GM10248 (cell line): ENCODE data around the gene ZIC4.

ENCODE experiments used
- CTCF ChIA-PET: fragments of 300-600 bp; sonication (Branson Sonifier 250); formaldehyde crosslinking; extraction: SDS; loops from one replicate; lab custom pipeline; 2021; ENCODE audit warnings: antibody characterized with exemption; lab: Yijun Ruan, JAX
- POLR2A ChIA-PET: fragments of 350-650 bp; sonication (Branson Sonifier 250); formaldehyde crosslinking; extraction: SDS; loops from one replicate; lab custom pipeline; 2020; ENCODE audit warnings: antibody characterized with exemption; lab: Yijun Ruan, JAX
- DNase-seq: peaks from one replicate; pipeline ENCODE4 v3.0.0; 2012; ENCODE audit errors: extremely low spot score
- CTCF ChIP-seq: IDR thresholded peaks from 2 replicates; pipeline ENCODE4 v1.5.1; 2012; ENCODE audit warnings: mild to moderate bottlenecking, low read depth; ENCODE audit errors: extremely low read depth, missing control alignments, control extremely low read depth

The ZIC4 gene

GRCh38 chr3:147356909-147357900, 49.1 kb downstream of the ZIC4 start:
- no peak for DNase-seq
- POLR2A ChIA-PET = no interaction called here
- no peak for TF ChIP-seq CTCF
- CTCF ChIA-PET = interaction anchor here (1.1 kb wide), 1 partner anchor 18 kb away, joined by 4 read pairs; no protein-coding TSS in a partner anchor

- POLR2A ChIA-PET = no interaction called here
- TF ChIP-seq CTCF = no peak
- CTCF ChIA-PET = interaction anchor here (1.1 kb wide), 1 partner anchor 18 kb away, joined by 4 read pairs; no protein-coding TSS in a partner anchor
- DNase-seq = no peak
These were observed 50.0 kb downstream of the ZIC4 start for GRCh38 chr3:147356145-147356908.

- POLR2A ChIA-PET = no interaction called here
These were observed 50.6 kb downstream of the ZIC4 start for GRCh38 chr3:147355753-147356090.

GRCh38 chr3:147355084-147355752, 51.1 kb downstream of the ZIC4 start:
- TF ChIP-seq CTCF = no peak
- ChIA-PET POLR2A (no interaction called here), CTCF (no interaction called here)
- no peak for DNase-seq

More at GRCh38 chr3:147355753-147356090, 50.6 kb downstream of the ZIC4 start:
- CTCF ChIA-PET = interaction anchor here (1.1 kb wide), 1 partner anchor 19 kb away, joined by 4 read pairs; no protein-coding TSS in a partner anchor
- no peak for DNase-seq
- TF ChIP-seq CTCF = no peak

GRCh38 chr3:147354623-147355022, 51.7 kb downstream of the ZIC4 start:
- TF ChIP-seq CTCF = no peak
- ChIA-PET CTCF (no interaction called here), POLR2A (no interaction called here)
- no peak for DNase-seq

GRCh38 chr3:147351301-147351700, 55.0 kb downstream of the ZIC4 start:
- no peak for DNase-seq
- no peak for TF ChIP-seq CTCF
- CTCF ChIA-PET = interaction anchor here (1.5 kb wide), 1 partner anchor 10 kb away, joined by 4 read pairs; no protein-coding TSS in a partner anchor
- POLR2A ChIA-PET = no interaction called here
